ENCODE data around the gene CDC42EP1. TPM values are rescaled to one million over a fixed set of nuclear protein-coding genes. Genes with fewer than 3 reads are reported as not detected.
"Not testable (repeated sequence)": the region's sequence is repeated elsewhere in the genome, so short reads cannot be mapped to it uniquely, and the experiment has no call there.

Gene CDC42EP1
- total RNA-seq, 1 experiment from 2014 or later: 75.0 TPM

- ChIA-PET CTCF (no interaction called here), POLR2A (no interaction called here)
- Histone ChIP-seq H3K4me1 (peaks cover 20% of the 10 kb centered on the region), H3K9me3 (no peaks in the 10 kb centered on the region), H3K4me3 (ENCODE audit: low read depth, low read length) (no peak overlapping the region), H3K27me3 (replicated peaks; ENCODE audit: control insufficient read depth, insufficient read depth, low read length) (no peaks in the 10 kb centered on the region), H3K36me3 (ENCODE audit: control insufficient read depth, insufficient read depth, low read length) (no peaks in the 10 kb centered on the region)
- intact Hi-C loops (cut with micrococcal nuclease; ENCODE audit: unreplicated experiment): no loop called here
- TF ChIP-seq CTCF (IDR thresholded peaks at IDR 0.05; ENCODE audit: insufficient read depth in 1 of 2, low read depth in 1 of 2, low read length in 1 of 2, severe bottlenecking in 1 of 2, unreplicated experiment in 1 of 2): no peak
- Mint-ChIP-seq H3K36me3 (ENCODE audit: insufficient read depth, unreplicated experiment) (no peaks in the 10 kb centered on the region), H3K4me3 (ENCODE audit: unreplicated experiment) (no peak overlapping the region), H3K27ac (ENCODE audit: unreplicated experiment) (no peak overlapping the region), H3K4me1 (ENCODE audit: low read depth, unreplicated experiment) (peaks cover 12% of the 10 kb centered on the region), H3K27me3 (ENCODE audit: insufficient read depth, unreplicated experiment) (no peaks in the 10 kb centered on the region), H3K9me3 (ENCODE audit: unreplicated experiment) (no peaks in the 10 kb centered on the region)
- no TSS peak for BruUV-seq (replicated peaks)
- DNase-seq: no peak
These were observed 33.9 kb upstream of the CDC42EP1 start for GRCh38 chr22:37526376-37526775.

GRCh38 chr22:37527081-37527752 lies 33.1 kb upstream of the CDC42EP1 start:
- H3K4me3 Mint-ChIP-seq (ENCODE audit: unreplicated experiment); intact Hi-C loops (cut with micrococcal nuclease; ENCODE audit: unreplicated experiment); H3K4me3 ChIP-seq (ENCODE audit: low read depth, low read length); H3K36me3 Mint-ChIP-seq (ENCODE audit: insufficient read depth, unreplicated experiment); H3K27ac Mint-ChIP-seq (ENCODE audit: unreplicated experiment); H3K9me3 ChIP-seq; H3K9me3 Mint-ChIP-seq (ENCODE audit: unreplicated experiment); H3K27me3 ChIP-seq (replicated peaks; ENCODE audit: control insufficient read depth, insufficient read depth, low read length); H3K27me3 Mint-ChIP-seq (ENCODE audit: insufficient read depth, unreplicated experiment); H3K36me3 ChIP-seq (ENCODE audit: control insufficient read depth, insufficient read depth, low read length); BruUV-seq (replicated peaks); DNase-seq: not testable (repeated sequence)
- ChIA-PET POLR2A (interaction anchor here (0.8 kb wide), 1 partner anchor 15 kb away, joined by 4 read pairs; no protein-coding TSS in a partner anchor), CTCF (interaction anchor here (0.5 to 1.0 kb wide), 2 partner anchors 25 to 347 kb away, joined by 3 to 5 read pairs; no protein-coding TSS in a partner anchor)
- peaks cover 12% of the 10 kb centered on the region for H3K4me1 Mint-ChIP-seq (ENCODE audit: low read depth, unreplicated experiment)
- peaks cover 20% of the 10 kb centered on the region for H3K4me1 ChIP-seq

DNA sequence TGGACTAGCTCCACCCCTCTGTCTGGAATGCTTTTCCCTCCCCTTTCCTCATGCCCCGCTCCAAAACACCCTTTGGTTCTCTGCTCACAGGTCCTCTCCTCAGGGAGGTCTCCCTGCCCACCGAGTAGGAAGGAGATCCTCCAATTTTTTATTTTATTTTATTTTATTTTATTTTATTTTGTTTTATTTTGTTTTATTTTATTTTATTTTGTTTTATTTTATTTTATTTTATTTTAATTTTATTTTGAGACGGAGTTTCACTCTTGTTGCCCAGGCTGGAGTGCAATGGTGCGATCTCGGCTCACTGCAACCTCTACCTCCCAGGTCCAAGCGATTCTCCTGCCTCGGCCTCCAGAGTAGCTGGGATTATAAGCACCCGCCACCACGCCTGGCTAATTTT lies 32.3 kb upstream of the CDC42EP1 start:
- POLR2A ChIA-PET; H3K4me3 Mint-ChIP-seq (ENCODE audit: unreplicated experiment); H3K27me3 ChIP-seq (replicated peaks; ENCODE audit: control insufficient read depth, insufficient read depth, low read length); H3K27ac Mint-ChIP-seq (ENCODE audit: unreplicated experiment); H3K9me3 Mint-ChIP-seq (ENCODE audit: unreplicated experiment); intact Hi-C loops (cut with micrococcal nuclease; ENCODE audit: unreplicated experiment); H3K27me3 Mint-ChIP-seq (ENCODE audit: insufficient read depth, unreplicated experiment); H3K4me3 ChIP-seq (ENCODE audit: low read depth, low read length); DNase-seq; BruUV-seq (replicated peaks); H3K9me3 ChIP-seq; H3K36me3 Mint-ChIP-seq (ENCODE audit: insufficient read depth, unreplicated experiment); H3K4me1 Mint-ChIP-seq (ENCODE audit: low read depth, unreplicated experiment); H3K36me3 ChIP-seq (ENCODE audit: control insufficient read depth, insufficient read depth, low read length): not testable (repeated sequence)
- CTCF ChIA-PET: interaction anchor here (0.5 to 1.0 kb wide), 3 partner anchors 26 to 346 kb away, joined by 3 to 5 read pairs (median 5); no protein-coding TSS in a partner anchor
- H3K4me1 ChIP-seq: peaks cover 20% of the 10 kb centered on the region

DNA sequence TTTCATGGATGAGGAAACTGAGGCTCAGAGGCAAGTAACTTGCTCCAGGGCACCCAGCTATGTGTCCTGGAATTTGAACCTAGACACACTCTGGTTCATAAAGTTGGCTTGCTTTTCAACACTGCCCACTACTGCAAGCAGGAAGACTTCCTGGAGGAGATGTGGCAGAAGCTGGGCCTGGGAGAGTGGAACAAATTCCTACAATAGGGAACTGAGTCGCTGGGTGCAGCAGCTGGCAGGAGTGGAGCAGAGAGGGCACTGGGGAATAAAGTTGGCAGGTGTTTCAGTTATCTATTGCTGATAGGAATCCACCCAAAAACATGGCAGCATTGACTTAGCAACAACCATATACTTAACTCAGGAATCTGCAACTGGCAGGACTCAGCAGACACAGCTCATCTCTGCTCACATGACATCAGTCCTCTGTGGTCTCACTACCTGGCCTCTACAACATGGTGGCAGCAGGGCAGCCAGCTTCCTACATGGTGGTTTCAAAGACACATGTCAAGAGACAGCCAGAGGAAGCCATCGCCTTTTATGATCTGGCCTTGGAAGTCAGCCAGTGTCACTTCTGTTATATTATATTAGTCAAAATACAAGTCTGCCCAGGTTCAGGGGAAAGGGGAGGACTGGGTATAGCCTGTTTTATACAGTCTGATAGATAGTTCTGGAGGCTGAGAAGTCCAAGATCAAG lies 30.5 kb upstream of the CDC42EP1 start:
- DNase-seq: no peak
- ChIA-PET POLR2A (interaction anchor here (0.6 kb wide), 1 partner anchor 70 kb away, joined by 6 read pairs; no protein-coding TSS in a partner anchor), CTCF (interaction anchor here (0.6 to 0.9 kb wide), 2 partner anchors 20 to 330 kb away, joined by 3 read pairs; no protein-coding TSS in a partner anchor)
- Histone ChIP-seq H3K9me3 (no peaks in the 10 kb centered on the region), H3K27me3 (replicated peaks; ENCODE audit: control insufficient read depth, insufficient read depth, low read length) (no peaks in the 10 kb centered on the region), H3K36me3 (ENCODE audit: control insufficient read depth, insufficient read depth, low read length) (no peaks in the 10 kb centered on the region), H3K4me1 (peaks cover 15% of the 10 kb centered on the region), H3K4me3 (ENCODE audit: low read depth, low read length) (no peak overlapping the region)
- BruUV-seq (replicated peaks): no TSS peak
- H3K27ac Mint-ChIP-seq (ENCODE audit: unreplicated experiment): no peak overlapping the region
- H3K9me3 Mint-ChIP-seq (ENCODE audit: unreplicated experiment): no peaks in the 10 kb centered on the region
- no peaks in the 10 kb centered on the region for H3K27me3 Mint-ChIP-seq (ENCODE audit: insufficient read depth, unreplicated experiment)
- TF ChIP-seq CTCF (IDR thresholded peaks at IDR 0.05; ENCODE audit: insufficient read depth in 1 of 2, low read depth in 1 of 2, low read length in 1 of 2, severe bottlenecking in 1 of 2, unreplicated experiment in 1 of 2): no peak
- H3K4me3 Mint-ChIP-seq (ENCODE audit: unreplicated experiment): no peak overlapping the region
- intact Hi-C loops (cut with micrococcal nuclease; ENCODE audit: unreplicated experiment): no loop called here
- peaks cover 7% of the 10 kb centered on the region for H3K4me1 Mint-ChIP-seq (ENCODE audit: low read depth, unreplicated experiment)
- no peaks in the 10 kb centered on the region for H3K36me3 Mint-ChIP-seq (ENCODE audit: insufficient read depth, unreplicated experiment)

Data from Caco-2 (cell line).